IPS-20b (cell line): ENCODE data around the gene AGMO.
"Not testable (repeated sequence)": the region's sequence is repeated elsewhere in the genome, so short reads cannot be mapped to it uniquely, and the experiment has no call there.

Experiments used
- H3K27ac ChIP-seq: one replicate; pipeline ENCODE4 v1.5.1; 2013; ENCODE audit warnings: low read length
- H3K27me3 ChIP-seq: 2 replicates; pipeline ENCODE4 v1.6.1; 2013; ENCODE audit warnings: mild to moderate bottlenecking, low read length, inconsistent platforms; ENCODE audit not compliant: insufficient read depth
- H3K36me3 ChIP-seq: 2 replicates; pipeline ENCODE4 v1.6.1; 2013; ENCODE audit warnings: low read depth, mild to moderate bottlenecking, inconsistent platforms, low read length, moderate library complexity; ENCODE audit not compliant: insufficient read depth
- H3K4me1 ChIP-seq: 2 replicates; pipeline ENCODE4 v1.6.1; 2013; ENCODE audit warnings: mild to moderate bottlenecking, control low read depth, inconsistent platforms, low read length, moderate library complexity; ENCODE audit not compliant: insufficient read depth
- H3K4me3 ChIP-seq: 2 replicates; pipeline ENCODE4 v1.5.1; 2013; ENCODE audit warnings: mild to moderate bottlenecking, low read length, inconsistent platforms
- H3K9ac ChIP-seq: 2 replicates; pipeline ENCODE4 v1.6.1; 2013; ENCODE audit warnings: low read depth, mild to moderate bottlenecking, inconsistent platforms, low read length, moderate library complexity
- H3K9me3 ChIP-seq: 2 replicates; pipeline ENCODE4 v1.6.1; 2013; ENCODE audit warnings: mild to moderate bottlenecking, low read depth, low read length, inconsistent platforms; ENCODE audit not compliant: insufficient read depth

The AGMO gene

DNA sequence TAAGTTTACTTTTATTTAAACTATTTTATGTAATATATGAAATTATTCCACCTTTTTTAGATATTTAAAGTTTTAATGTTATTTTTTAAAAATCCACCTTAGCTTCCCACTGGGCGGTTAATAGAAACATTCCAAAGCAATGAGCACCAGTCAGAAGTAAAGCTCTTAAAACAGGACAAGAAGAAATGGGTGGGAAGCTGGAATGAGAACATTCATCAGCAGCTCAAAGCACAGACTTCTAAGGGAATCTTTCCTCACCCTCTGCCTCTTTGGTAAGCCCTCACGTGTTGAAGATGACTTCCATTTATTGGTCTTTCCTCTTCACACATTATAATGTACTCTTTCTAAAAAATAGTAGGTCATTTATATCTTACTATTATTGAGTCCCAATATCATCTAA, 3.1 kb downstream of the AGMO start:
- no peak overlapping the region for H3K4me3 ChIP-seq
- H3K36me3 ChIP-seq: no peaks in the 10 kb centered on the region
- no peaks in the 10 kb centered on the region for H3K27me3 ChIP-seq
- no peaks in the 10 kb centered on the region; the same call in none of the 2 replicates for H3K4me1 ChIP-seq
- H3K27ac ChIP-seq: no peak overlapping the region
- H3K9me3 ChIP-seq: no peaks in the 10 kb centered on the region
- no peak overlapping the region for H3K9ac ChIP-seq

DNA sequence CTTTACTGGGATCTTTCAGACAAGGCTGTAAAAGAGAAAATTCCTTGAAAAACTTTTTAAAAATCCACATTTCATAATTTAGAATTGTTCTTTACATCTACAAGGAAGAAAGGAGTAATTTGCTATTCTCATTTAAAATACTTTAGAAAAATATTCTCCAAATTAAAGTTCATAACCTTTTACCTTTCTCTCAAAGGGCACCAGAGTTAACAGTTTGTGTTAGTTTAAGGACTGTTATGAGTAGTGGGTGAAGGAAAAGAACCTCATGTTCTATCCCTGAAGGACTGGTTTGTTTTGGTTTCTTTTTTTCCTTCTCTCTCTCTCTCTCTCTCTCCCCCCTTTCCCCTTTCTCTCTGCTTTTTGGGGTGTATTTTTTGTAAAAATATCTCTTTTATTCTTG, 4.1 kb downstream of the AGMO start:
- Histone ChIP-seq H3K9ac (no peak overlapping the region), H3K27ac (no peak overlapping the region), H3K27me3 (no peaks in the 10 kb centered on the region), H3K4me3 (no peak overlapping the region), H3K9me3 (no peaks in the 10 kb centered on the region), H3K36me3 (no peaks in the 10 kb centered on the region), H3K4me1 (no peaks in the 10 kb centered on the region; the same call in none of the 2 replicates)

- Histone ChIP-seq H3K4me3 (no peak overlapping the region), H3K9ac (no peak overlapping the region), H3K9me3 (no peaks in the 10 kb centered on the region), H3K27ac (no peak overlapping the region), H3K36me3 (no peaks in the 10 kb centered on the region), H3K27me3 (no peaks in the 10 kb centered on the region), H3K4me1 (no peaks in the 10 kb centered on the region; the same call in none of the 2 replicates)
Measured at GRCh38 chr7:15557186-15557585, 4.6 kb downstream of the AGMO start.

- H3K9ac ChIP-seq: no peak overlapping the region
- H3K4me1 ChIP-seq: no peaks in the 10 kb centered on the region; the same call in none of the 2 replicates
- H3K36me3 ChIP-seq: no peaks in the 10 kb centered on the region
- no peak overlapping the region for H3K4me3 ChIP-seq
- no peak overlapping the region for H3K27ac ChIP-seq
- H3K9me3 ChIP-seq: no peaks in the 10 kb centered on the region
- H3K27me3 ChIP-seq: no peaks in the 10 kb centered on the region
Measured at GRCh38 chr7:15556339-15557105, 5.3 kb downstream of the AGMO start.

DNA sequence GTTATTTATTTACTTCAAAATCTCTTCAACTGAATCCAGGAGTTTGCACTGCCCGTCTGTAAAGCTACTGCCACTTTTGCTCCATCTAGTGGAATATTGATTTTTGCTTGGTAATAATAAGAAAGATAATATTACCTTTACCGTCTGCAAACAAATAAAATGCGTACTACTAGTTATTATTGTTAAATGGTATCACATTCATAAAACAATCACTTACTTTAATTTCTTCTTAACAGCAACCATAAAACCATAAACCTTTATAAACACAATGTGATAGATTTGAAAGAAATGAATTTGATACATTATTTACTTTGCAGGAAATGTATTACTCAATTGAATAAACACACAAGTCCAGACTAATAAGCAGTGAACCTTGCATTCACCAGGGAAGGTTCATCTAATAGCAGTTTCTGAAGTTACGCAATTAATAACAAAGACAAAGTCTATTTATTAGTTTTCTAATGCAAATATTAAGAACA, 6.4 kb downstream of the AGMO start:
- Histone ChIP-seq H3K9ac (no peak overlapping the region), H3K27me3 (no peaks in the 10 kb centered on the region), H3K27ac (no peak overlapping the region), H3K4me3 (no peak overlapping the region), H3K36me3 (no peaks in the 10 kb centered on the region), H3K4me1 (no peaks in the 10 kb centered on the region; the same call in none of the 2 replicates), H3K9me3 (no peaks in the 10 kb centered on the region)

DNA sequence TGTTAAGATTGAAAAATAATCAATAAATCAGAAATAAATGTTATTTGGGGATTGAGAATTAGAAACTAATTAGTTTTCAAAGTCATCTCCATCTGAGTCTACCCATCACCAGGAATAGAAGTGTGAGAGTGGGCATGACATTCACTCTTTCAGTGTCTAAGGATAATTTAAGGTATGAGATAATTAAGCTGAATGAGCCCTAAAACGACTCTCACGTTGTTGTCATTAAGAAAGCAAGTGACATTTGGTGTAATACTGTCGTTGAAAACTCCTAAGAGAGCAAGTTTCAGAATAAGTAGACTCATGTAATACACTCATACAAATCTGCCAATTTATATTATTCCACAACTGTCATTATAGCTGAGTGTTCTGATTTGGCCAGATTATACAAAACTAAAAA, 7.1 kb downstream of the AGMO start:
- Histone ChIP-seq H3K9me3 (no peaks in the 10 kb centered on the region), H3K9ac (no peak overlapping the region), H3K36me3 (no peaks in the 10 kb centered on the region), H3K27ac (no peak overlapping the region), H3K4me3 (no peak overlapping the region), H3K27me3 (no peaks in the 10 kb centered on the region), H3K4me1 (no peaks in the 10 kb centered on the region; the same call in none of the 2 replicates)

GRCh38 chr7:15554081-15554480, 7.7 kb downstream of the AGMO start:
- no peak overlapping the region for H3K9ac ChIP-seq
- H3K9me3 ChIP-seq: no peaks in the 10 kb centered on the region
- H3K27ac ChIP-seq: no peak overlapping the region
- H3K4me1 ChIP-seq: no peaks in the 10 kb centered on the region; the same call in 1 of the 2 replicates
- H3K4me3 ChIP-seq: no peak overlapping the region
- no peaks in the 10 kb centered on the region for H3K36me3 ChIP-seq
- H3K27me3 ChIP-seq: no peaks in the 10 kb centered on the region

DNA sequence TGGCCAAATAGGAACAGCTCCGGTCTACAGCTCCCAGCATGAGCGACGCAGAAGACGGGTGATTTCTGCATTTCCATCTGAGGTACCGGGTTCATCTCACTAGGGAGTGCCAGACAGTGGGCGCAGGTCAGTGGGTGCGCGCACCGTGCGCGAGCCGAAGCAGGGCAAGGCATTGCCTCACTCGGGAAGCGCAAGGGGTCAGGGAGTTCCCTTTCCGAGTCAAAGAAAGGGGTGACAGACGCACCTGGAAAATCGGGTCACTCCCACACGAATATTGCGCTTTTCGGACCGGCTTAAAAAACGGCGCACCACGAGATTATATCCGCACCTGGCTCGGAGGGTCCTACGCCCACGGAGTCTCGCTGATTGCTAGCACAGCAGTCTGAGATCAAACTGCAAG, 14.5 kb downstream of the AGMO start:
- H3K9me3 ChIP-seq, H3K27me3 ChIP-seq, H3K36me3 ChIP-seq, H3K9ac ChIP-seq, H3K27ac ChIP-seq, H3K4me1 ChIP-seq: not testable (repeated sequence)
- H3K4me3 ChIP-seq: peak overlapping the region; percentile 9; the same call in 1 of the 2 replicates

DNA sequence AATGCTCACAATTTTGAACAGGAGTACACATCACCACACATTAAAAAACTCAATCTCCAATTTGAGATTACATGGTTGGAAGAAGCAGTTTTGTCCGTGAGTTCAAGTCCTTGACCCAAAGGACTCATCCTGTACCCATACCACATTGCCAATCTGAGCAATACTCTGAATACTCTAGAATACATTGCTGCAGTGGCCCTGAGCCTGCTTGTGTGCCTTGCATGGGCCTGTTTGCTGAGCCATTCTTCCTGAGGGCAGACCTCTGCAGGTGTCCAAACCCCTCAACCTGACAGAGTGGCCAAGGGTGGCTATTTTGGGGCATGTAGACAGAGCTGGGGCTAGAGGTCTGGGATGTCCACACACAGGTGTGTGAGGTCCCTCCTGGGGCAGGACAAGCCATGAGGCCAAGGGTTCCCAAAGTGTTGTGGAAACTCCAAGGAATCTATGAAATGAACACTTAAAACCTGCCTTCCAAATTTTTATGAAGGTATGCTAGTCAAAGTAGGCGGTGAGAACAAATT, 15.5 kb downstream of the AGMO start:
- Histone ChIP-seq H3K9ac (no peak overlapping the region), H3K27ac (no peak overlapping the region), H3K4me1 (no peaks in the 10 kb centered on the region), H3K27me3 (no peaks in the 10 kb centered on the region), H3K9me3 (no peaks in the 10 kb centered on the region), H3K36me3 (no peaks in the 10 kb centered on the region), H3K4me3 (no peak overlapping the region)

GRCh38 chr7:15544050-15544449, 17.8 kb downstream of the AGMO start:
- H3K36me3 ChIP-seq: no peaks in the 10 kb centered on the region
- H3K4me3 ChIP-seq: no peak overlapping the region
- no peak overlapping the region for H3K9ac ChIP-seq
- H3K27me3 ChIP-seq: no peaks in the 10 kb centered on the region
- no peaks in the 10 kb centered on the region for H3K4me1 ChIP-seq
- no peaks in the 10 kb centered on the region; the same call in 1 of the 2 replicates for H3K9me3 ChIP-seq
- no peak overlapping the region for H3K27ac ChIP-seq

DNA sequence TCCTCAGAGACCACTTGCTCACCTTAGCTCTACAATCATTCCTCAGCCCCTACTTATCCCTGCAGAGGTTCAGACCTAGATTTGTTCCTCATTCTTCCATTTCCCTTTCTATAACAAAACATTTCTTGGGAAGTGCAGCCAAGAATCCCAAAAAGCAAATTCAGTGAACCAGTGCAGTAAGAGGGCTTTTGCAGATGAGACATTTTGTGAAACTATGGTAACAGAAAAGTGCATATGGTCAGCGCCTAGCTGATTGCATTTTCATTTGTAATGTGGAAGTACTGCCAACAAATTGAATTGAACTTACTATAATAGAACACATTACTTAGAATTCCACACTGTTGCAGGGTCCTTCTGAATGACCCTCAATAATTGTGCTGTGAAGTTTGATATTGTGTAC, 18.6 kb downstream of the AGMO start:
- Histone ChIP-seq H3K36me3 (no peaks in the 10 kb centered on the region), H3K27me3 (no peaks in the 10 kb centered on the region), H3K27ac (no peak overlapping the region), H3K9ac (no peak overlapping the region), H3K9me3 (no peaks in the 10 kb centered on the region; the same call in 1 of the 2 replicates), H3K4me3 (no peak overlapping the region), H3K4me1 (no peaks in the 10 kb centered on the region)

DNA sequence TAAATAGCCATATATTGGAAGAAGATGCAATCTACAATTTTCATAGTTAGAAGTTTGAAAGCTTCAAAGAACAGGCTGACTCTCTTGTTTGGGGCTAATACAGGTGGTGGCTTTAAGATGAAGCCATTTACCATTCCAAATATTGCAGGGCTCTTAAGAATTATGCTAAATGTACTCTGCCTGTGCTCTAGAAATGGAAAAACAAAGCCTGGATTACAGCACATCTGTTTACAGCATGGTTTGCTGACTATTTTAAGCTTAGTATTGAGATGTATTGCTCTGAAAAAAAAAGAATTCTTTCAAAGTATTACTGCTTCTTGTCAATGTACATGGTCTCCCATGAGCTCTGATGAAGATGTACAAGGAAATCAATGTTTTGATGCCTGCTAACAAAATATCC, 34.2 kb downstream of the AGMO start:
- no peaks in the 10 kb centered on the region for H3K4me1 ChIP-seq
- H3K27me3 ChIP-seq: no peaks in the 10 kb centered on the region
- H3K36me3 ChIP-seq: no peaks in the 10 kb centered on the region
- no peaks in the 10 kb centered on the region for H3K9me3 ChIP-seq
- H3K27ac ChIP-seq: no peak overlapping the region
- H3K4me3 ChIP-seq: no peak overlapping the region
- no peak overlapping the region for H3K9ac ChIP-seq
